ENCODE results near the gene TMTC1.
A peak's percentile ranks its signal among the peaks of the same experiment; 100 is the strongest.
"Not testable (repeated sequence)": the region's sequence is repeated elsewhere in the genome, so short reads cannot be mapped to it uniquely, and the experiment has no call there.

TMTC1 gene

GRCh38 chr12:29559198-29559597 is 224.5 kb downstream of the TMTC1 start:
- DNase-seq (ENCODE audit: extremely low spot score) = no peak
- TF ChIP-seq CTCF (IDR thresholded peaks at IDR 0.05; ENCODE audit: control extremely low read depth, extremely low read depth, low read depth, missing control alignments) = no peak
- POLR2A ChIA-PET = no interaction called here
- CTCF ChIA-PET = interaction anchor here (2.4 kb wide), 1 partner anchor 8 kb away, joined by 8 read pairs; no protein-coding TSS in a partner anchor

DNA sequence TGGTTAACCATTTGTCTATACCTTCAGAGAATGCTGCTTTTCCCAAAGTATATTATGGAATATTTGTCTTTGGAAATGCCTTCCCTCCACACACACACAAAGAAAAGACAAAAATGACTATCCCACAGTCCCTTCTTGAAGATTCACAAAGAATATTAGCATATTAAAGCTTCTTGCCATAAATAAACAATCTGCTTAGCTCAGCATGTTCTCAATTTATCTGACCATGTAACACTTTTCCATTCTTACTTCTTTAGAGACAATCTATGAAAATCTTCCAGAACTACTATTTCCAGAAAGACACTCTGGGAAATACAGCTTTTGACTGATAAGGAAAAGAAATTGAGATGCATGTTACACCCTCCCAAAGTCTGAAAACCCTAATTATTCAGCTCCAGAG is 227.4 kb downstream of the TMTC1 start:
- no peak for DNase-seq (ENCODE audit: extremely low spot score)
- ChIA-PET POLR2A (no interaction called here), CTCF (no interaction called here)
- no peak for TF ChIP-seq CTCF (IDR thresholded peaks at IDR 0.05; ENCODE audit: control extremely low read depth, extremely low read depth, low read depth, missing control alignments)

DNA sequence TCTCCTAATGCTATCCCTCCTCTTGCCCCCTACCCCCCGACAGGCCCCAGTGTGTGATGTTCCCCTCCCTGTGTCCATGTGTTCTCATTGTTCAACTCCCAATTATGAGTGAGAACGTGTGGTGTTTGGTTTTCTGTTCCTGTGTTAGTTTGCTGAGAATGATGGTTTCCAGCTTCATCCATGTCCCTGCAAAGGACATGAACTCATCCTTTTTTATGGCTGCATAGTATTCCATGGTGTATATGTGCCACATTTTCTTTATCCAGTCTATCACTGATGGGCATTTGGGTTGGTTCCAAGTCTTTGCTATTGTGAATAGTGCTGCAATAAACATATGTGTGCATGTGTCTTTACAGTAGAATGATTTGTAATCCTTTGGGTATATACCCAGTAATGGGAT is 228.3 kb downstream of the TMTC1 start:
- CTCF ChIA-PET; POLR2A ChIA-PET; DNase-seq (ENCODE audit: extremely low spot score): not testable (repeated sequence)

DNA sequence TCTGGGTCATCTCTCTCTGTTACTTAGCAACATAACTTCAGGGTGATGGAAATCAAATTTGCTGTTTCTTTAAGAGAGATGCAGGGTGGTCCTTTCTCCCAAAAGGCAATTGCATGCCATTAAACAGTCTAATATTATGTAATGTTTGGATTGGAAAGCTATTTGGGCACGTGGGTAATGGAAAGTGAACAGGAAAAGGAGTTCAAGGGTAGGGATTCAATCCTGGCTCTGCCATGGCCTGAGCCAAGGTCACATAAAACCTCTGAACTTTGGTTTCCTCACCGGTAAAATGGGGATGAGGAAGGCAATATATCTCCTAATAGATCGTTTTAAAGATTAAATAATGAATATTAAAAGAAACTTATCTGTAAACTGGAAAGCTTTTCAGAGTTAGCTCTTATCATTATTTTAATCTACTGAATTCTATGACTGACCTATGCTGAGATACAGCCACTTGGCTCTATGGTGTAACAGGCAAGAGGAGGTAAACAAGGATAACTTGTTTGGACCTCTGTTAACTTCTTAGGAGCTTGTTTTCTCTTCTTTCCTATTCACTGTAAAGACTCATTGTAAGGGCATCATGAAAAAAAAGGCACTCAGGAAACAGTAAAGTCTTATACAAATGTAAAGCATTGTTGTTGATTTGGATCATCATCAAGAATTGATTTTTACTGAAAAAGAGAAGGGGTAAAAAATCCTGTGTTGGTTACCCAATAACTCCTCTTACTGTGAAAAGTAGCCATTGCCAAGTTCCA is 230.6 kb downstream of the TMTC1 start:
- ChIA-PET POLR2A (no interaction called here), CTCF (interaction anchor here (0.8 to 1.8 kb wide), 8 partner anchors 10 to 1293 kb away, joined by 3 to 6 read pairs (median 4); no protein-coding TSS in a partner anchor)
- no peak for DNase-seq (ENCODE audit: extremely low spot score)
- no peak for TF ChIP-seq CTCF (IDR thresholded peaks at IDR 0.05; ENCODE audit: control extremely low read depth, extremely low read depth, low read depth, missing control alignments)

DNA sequence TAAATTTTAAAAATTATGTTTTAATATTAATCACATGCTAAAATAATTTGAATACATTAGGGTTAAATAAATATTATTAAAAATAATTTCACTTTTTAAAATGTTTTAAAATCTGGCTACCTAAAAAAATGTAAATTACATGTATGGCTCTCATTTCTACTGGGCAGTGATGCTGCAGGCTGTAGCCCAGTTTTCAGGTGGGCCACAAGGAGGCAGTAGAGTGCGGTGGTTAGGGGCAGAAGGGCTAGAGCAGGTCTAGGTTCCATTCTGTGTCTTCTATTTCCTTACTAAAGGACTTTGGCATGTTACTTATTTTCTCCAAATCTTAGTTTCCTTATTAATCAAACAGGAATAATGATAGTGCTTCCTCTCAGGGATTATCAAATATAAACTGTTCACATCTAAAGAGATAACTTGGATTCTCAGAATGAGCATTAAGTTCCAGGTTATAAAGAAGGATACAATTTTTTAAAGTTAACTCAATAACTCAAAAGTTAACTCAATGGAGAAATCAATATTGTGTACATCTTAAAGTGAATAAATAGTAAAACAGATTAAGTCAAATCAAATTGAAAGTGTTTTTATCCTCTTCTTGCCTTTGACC is 231.3 kb downstream of the TMTC1 start:
- DNase-seq (ENCODE audit: extremely low spot score) = peak; percentile 48
- peak; percentile 89 for TF ChIP-seq CTCF (IDR thresholded peaks at IDR 0.05; ENCODE audit: control extremely low read depth, extremely low read depth, low read depth, missing control alignments)
- POLR2A ChIA-PET = no interaction called here
- CTCF ChIA-PET = interaction anchor here (1.0 to 1.8 kb wide), 8 partner anchors 8 to 30 kb away, joined by 3 to 8 read pairs (median 4); no protein-coding TSS in a partner anchor

GRCh38 chr12:29551812-29552211 is 231.9 kb downstream of the TMTC1 start:
- DNase-seq (ENCODE audit: extremely low spot score) = no peak
- TF ChIP-seq CTCF (IDR thresholded peaks at IDR 0.05; ENCODE audit: control extremely low read depth, extremely low read depth, low read depth, missing control alignments) = no peak
- CTCF ChIA-PET = interaction anchor here (0.8 to 1.3 kb wide), 4 partner anchors 8 to 1255 kb away, joined by 3 to 8 read pairs (median 4); no protein-coding TSS in a partner anchor
- POLR2A ChIA-PET = no interaction called here

DNA sequence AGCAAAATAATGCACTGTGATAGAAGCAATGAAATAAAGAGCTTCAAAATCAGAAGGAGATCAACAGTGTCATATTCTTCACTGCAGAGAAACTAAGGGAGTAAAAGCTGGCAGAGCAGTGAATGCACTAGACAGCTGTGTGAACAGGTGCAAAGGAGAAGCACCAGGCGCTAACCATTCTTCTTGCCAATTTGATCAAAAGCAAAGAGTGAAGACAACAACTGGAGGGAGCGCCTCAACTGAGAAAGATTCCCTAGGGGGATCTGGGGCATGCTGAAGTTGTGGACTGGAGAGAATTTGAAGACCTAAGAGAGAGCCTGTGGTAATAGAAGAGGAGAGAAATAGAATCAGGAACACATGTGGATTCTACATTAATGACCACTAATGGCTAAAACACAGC is 235.9 kb downstream of the TMTC1 start:
- CTCF ChIA-PET = no interaction called here

More for the DNA sequence above, 235.9 kb downstream of the TMTC1 start:
- no peak for TF ChIP-seq CTCF (IDR thresholded peaks at IDR 0.05; ENCODE audit: control extremely low read depth, extremely low read depth, low read depth, missing control alignments)
- POLR2A ChIA-PET = no interaction called here
- DNase-seq (ENCODE audit: extremely low spot score) = no peak
